NCI-H2227 treated with DMSO at 0.1 percent for 48 hours (cell line): ENCODE results near the gene FLOT1.

Experiments used
- DNase-seq: peaks from one replicate; lab custom pipeline; 2025; lab: John Stamatoyannopoulos, UW

Gene FLOT1

GRCh38 chr6:30679765-30680535, 62.5 kb downstream of the FLOT1 start:
- DNase-seq = no peak

DNA sequence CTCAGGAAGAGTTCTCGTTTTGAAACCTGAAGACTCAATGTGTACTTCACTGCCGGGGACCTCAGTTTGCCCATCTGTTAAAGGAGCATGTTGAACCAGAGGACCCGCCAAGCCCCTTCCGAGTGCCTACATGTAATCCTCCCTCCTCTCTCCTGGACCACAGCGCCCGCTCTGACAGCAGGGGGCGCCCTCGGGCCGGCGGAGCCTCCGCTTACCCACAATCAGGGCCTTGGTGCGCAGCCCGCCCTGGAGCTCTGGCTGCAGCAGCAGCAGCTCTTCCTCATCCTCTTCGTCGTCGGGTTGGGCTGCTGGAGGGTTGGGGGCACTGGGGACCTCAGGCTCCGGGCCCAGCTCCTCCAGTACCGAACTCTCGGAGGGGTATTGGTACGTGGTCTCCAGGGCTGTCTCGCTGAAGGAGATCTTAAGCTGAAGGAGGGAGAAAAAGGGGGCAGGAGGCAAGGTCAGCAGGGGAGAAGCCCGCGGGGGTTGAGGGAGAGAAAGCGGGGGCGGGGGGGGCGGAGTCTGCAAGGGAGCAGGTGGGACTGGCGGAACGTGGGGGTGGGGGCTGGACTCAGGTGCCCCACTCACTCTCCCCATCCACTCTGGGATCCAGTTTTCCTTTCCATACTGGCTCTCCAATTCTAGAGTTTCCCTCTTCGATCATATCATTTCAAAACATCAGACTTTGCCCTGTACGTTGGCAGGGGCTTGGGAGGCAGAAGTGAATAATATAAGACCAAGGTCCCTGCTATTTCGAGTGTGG, 63.3 kb downstream of the FLOT1 start:
- DNase-seq = peak; percentile 23
